ENCODE data around the gene KIF9. TPM values are rescaled to one million over a fixed set of nuclear protein-coding genes. Genes with fewer than 3 reads are reported as not detected.

KIF9 gene, protein sequence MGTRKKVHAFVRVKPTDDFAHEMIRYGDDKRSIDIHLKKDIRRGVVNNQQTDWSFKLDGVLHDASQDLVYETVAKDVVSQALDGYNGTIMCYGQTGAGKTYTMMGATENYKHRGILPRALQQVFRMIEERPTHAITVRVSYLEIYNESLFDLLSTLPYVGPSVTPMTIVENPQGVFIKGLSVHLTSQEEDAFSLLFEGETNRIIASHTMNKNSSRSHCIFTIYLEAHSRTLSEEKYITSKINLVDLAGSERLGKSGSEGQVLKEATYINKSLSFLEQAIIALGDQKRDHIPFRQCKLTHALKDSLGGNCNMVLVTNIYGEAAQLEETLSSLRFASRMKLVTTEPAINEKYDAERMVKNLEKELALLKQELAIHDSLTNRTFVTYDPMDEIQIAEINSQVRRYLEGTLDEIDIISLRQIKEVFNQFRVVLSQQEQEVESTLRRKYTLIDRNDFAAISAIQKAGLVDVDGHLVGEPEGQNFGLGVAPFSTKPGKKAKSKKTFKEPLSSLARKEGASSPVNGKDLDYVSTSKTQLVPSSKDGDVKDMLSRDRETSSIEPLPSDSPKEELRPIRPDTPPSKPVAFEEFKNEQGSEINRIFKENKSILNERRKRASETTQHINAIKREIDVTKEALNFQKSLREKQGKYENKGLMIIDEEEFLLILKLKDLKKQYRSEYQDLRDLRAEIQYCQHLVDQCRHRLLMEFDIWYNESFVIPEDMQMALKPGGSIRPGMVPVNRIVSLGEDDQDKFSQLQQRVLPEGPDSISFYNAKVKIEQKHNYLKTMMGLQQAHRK
- total RNA-seq, result 10 to 100 TPM in 1 of 5 donors, 1 to 10 TPM in 2, under 1 TPM in 1, not detected in 1; under 0.01 to 46.3 (median 7.3) TPM
- polyA plus RNA-seq, result 10 to 100 TPM; 12.8 to 15.1 (median 13.0) TPM
- long read RNA-seq, donor 1, partial matches to known transcripts, result 0 of 2 reads
- long read RNA-seq, donor 1, other reads (novel, unspliced or antisense), result 0 of 2 reads
- long read RNA-seq, donor 2, partial matches to known transcripts, result 0 of 7 reads
- long read RNA-seq, donor 2, other reads (novel, unspliced or antisense), result 0 of 7 reads
- long read RNA-seq, donor 3, transcript KIF9-205 (3 exons, 633 nt), result major isoform, 6 of 6 reads
- long read RNA-seq, donor 3, partial matches to known transcripts, result 0 of 6 reads
- long read RNA-seq, donor 3, other reads (novel, unspliced or antisense), result 0 of 6 reads
- long read RNA-seq, donor 4, partial matches to known transcripts, result 0 of 3 reads
- long read RNA-seq, donor 4, other reads (novel, unspliced or antisense), result 0 of 3 reads
- long read RNA-seq, donor 5, partial matches to known transcripts, result 0 of 1 reads
- long read RNA-seq, donor 5, other reads (novel, unspliced or antisense), result 0 of 1 reads
- long read RNA-seq, donor 6, result 0 reads
- long read RNA-seq, donor 7, transcript KIF9-205 (3 exons, 633 nt), result major isoform, 7 of 8 reads
- long read RNA-seq, donor 7, partial matches to known transcripts, result 0 of 8 reads
- long read RNA-seq, donor 7, other reads (novel, unspliced or antisense), result 0 of 8 reads
- long read RNA-seq, donor 8, transcript KIF9-205 (3 exons, 633 nt), result major isoform, 6 of 6 reads
- long read RNA-seq, donor 8, partial matches to known transcripts, result 0 of 6 reads
- long read RNA-seq, donor 8, other reads (novel, unspliced or antisense), result 0 of 6 reads
- long read RNA-seq, donor 9, partial matches to known transcripts, result 0 of 1 reads
- long read RNA-seq, donor 9, other reads (novel, unspliced or antisense), result 0 of 1 reads
- long read RNA-seq, donor 10, partial matches to known transcripts, result 0 of 3 reads
- long read RNA-seq, donor 10, other reads (novel, unspliced or antisense), result 0 of 3 reads

GRCh38 chr3:47282424-47283192, at the start of gene KIF9, which contains the start of gene KLHL18:
Gene KIF9, minus strand, starts transcription at chr3:47282799. Its CDS starts 5,425 bp downstream, at chr3:47277374.
Gene KLHL18, plus strand, starts transcription at chr3:47282944. Its CDS starts 22 bp downstream, at chr3:47282966.
- peak within 1 kb of the TSS; percentile 91 to 98 (median 95) for H3K27ac ChIP-seq
- H3K4me3 ChIP-seq, result peak within 1 kb of the TSS; percentile 80 to 90 (median 84)
- H3K36me3 ChIP-seq, result peaks cover 0 to 9% (median 7%) of the 10 kb centered on the region in 4 donors
- TF ChIP-seq POLR2AphosphoS5 (IDR thresholded peaks at IDR 0.05) (peak; percentile 51 to 92 (median 89)), EP300 (IDR thresholded peaks at IDR 0.05) (no peak), POLR2A (IDR thresholded peaks at IDR 0.05) (peak in 1 of 4 donors; percentile 66)
- WGBS, 5 donors, result 0 to 1% (median 0%) methylated on average over 37 to 82 of the region's 82 CpGs
- DNase-seq, result peak; percentile 95 to 98
- intact Hi-C loops (cut with DNase I; ENCODE audit: low total_unique reads), result no loop called here
- no peaks in the 10 kb centered on the region for H3K9me3 ChIP-seq
- H3K4me1 ChIP-seq, result peaks cover 26 to 54% (median 39%) of the 10 kb centered on the region in 4 donors
- no peaks in the 10 kb centered on the region for H3K27me3 ChIP-seq

DNA sequence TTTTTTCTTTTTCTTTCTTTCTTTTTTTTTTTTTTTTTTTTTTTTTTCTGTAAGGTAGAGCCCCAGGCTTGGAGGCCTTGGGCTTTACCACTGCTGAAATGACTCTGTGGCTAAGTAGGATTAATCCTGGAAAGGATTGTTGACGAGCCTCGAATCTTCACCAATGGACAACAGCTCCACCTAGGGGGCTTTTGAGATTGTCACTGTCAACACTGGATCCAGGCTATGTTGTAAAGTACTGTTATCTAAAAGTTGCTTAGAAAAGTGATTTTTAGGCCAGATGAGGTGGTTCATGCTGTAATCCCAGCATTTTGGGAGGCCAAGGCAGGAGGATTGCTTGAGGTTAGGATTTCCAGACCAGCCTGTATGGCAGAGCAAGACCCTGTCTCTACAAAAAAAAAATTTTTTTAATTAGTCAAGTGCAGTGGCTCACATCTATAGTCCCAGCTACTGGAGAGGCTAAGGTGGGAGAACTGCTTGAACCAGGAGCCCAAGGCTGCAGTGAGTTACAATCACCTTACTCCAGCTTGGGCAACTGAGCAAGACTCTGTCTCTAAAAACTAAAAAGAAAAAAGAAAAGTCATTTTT, 41.8 kb upstream of the KIF9 start:
- Histone ChIP-seq H3K27ac (no peak overlapping the region), H3K9me3 (no peaks in the 10 kb centered on the region), H3K4me3 (no peak overlapping the region), H3K36me3 (peaks cover 36 to 96% (median 93%) of the 10 kb centered on the region in 4 donors), H3K27me3 (no peaks in the 10 kb centered on the region), H3K4me1 (peaks cover 0 to 2% (median 0%) of the 10 kb centered on the region in 4 donors)
- TF ChIP-seq, protein P1, sequence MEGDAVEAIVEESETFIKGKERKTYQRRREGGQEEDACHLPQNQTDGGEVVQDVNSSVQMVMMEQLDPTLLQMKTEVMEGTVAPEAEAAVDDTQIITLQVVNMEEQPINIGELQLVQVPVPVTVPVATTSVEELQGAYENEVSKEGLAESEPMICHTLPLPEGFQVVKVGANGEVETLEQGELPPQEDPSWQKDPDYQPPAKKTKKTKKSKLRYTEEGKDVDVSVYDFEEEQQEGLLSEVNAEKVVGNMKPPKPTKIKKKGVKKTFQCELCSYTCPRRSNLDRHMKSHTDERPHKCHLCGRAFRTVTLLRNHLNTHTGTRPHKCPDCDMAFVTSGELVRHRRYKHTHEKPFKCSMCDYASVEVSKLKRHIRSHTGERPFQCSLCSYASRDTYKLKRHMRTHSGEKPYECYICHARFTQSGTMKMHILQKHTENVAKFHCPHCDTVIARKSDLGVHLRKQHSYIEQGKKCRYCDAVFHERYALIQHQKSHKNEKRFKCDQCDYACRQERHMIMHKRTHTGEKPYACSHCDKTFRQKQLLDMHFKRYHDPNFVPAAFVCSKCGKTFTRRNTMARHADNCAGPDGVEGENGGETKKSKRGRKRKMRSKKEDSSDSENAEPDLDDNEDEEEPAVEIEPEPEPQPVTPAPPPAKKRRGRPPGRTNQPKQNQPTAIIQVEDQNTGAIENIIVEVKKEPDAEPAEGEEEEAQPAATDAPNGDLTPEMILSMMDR (IDR thresholded peaks at IDR 0.05), result peak in 5 of 7 experiments; percentile 42 to 63 (median 55)
- no peak for TF ChIP-seq POLR2AphosphoS5 (IDR thresholded peaks at IDR 0.05)
- WGBS, 5 donors, result 3 to 9% (median 9%) methylated on average over 2 of the region's 2 CpGs
- peak; percentile 52 to 91 for DNase-seq
- intact Hi-C loops (cut with DNase I; ENCODE audit: low total_unique reads), result no loop called here

DNA sequence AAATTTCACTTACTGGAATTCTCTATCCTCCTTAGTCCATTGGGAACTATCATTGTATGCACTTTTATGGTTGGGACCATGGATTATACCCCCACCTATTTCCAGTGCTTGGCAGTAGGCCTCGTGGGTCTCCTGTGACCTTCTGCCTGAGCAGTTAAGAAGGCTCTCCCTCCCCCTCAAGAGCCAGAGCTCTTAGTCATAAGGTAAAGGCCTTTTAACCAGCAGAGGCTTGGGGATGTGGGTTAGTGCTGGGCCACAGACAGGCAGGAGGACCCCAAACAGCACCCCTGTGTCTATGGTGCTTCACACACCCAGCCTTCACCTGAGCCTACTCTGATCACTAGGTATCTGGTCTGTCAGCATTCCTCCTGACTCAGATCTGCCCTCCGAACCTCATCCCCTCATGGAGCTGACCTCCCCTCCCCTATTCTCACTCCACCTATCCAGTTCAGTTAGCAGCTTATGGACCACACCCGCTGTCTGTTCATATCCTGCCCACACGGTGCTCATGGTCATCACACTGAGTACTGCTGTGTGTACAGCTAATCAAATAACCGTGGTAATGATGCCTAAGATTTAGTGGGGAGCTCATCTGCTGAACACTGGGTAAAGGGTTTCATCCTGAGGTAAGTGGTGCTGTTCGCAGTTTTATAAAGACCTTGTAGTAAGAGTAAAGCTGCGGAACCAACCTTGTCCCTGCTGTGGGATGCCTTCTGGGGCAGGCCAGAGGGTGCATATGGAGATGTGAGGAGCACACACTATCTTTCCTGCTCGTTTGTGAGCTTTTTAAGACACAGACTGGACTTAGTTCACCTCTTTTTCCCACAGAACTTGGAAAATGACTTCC, 41.1 kb upstream of the KIF9 start:
- Histone ChIP-seq H3K9me3 (no peaks in the 10 kb centered on the region), H3K27ac (no peak overlapping the region), H3K27me3 (no peaks in the 10 kb centered on the region), H3K36me3 (peaks cover 36 to 90% (median 87%) of the 10 kb centered on the region in 4 donors), H3K4me3 (no peak overlapping the region), H3K4me1 (peaks cover 0 to 9% (median 0%) of the 10 kb centered on the region in 4 donors)
- intact Hi-C loops (cut with DNase I; ENCODE audit: low total_unique reads), result no loop called here
- TF ChIP-seq, protein P1 (IDR thresholded peaks at IDR 0.05), result no peak
- TF ChIP-seq EP300 (IDR thresholded peaks at IDR 0.05) (no peak), POLR2AphosphoS5 (IDR thresholded peaks at IDR 0.05) (no peak), POLR2A (IDR thresholded peaks at IDR 0.05) (no peak)
- DNase-seq, result no peak
- 74 to 81% (median 77%) methylated on average over 8 of the region's 8 CpGs for WGBS, 5 donors
